LoVo (cell line): ENCODE results near the gene ZNF577.

Experiments
- DNase-seq: peaks from one replicate; pipeline ENCODE4 v3.0.0-alpha.2; 2016; ENCODE audit warnings: low spot score

The ZNF577 gene

GRCh38 chr19:51861870-51862622 is 25.7 kb downstream of the ZNF577 start:
- DNase-seq, result no peak

- no peak for DNase-seq
These were observed 50.6 kb downstream of the ZNF577 start for GRCh38 chr19:51837145-51837544.

GRCh38 chr19:51830274-51830673 is 57.5 kb downstream of the ZNF577 start:
- no peak for DNase-seq

- DNase-seq, result no peak
These were observed 63.3 kb downstream of the ZNF577 start for GRCh38 chr19:51824281-51825005.

DNA sequence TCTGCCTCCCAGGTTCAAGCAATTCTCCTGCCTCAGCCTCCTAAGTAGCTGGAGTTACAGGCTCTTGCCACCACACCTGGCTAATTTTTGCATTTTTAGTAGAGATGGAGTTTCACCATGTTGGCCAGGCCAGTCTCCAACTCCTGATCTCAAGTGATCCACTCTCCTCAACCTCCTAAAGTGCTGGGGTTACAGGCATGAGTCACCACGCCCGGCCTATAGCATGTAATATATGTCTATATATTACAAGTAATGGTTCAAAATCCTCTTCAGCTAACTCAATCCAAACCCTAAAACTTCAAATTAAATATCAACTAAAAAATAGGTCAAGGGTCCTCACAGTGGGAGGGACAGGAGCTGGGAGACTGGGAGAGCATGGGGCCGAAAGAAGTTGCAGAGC is 64.8 kb downstream of the ZNF577 start:
- no peak for DNase-seq

GRCh38 chr19:51822325-51822724 is 65.4 kb downstream of the ZNF577 start:
- no peak for DNase-seq

- no peak for DNase-seq
These were observed 65.8 kb downstream of the ZNF577 start for GRCh38 chr19:51821921-51822320.

GRCh38 chr19:51821456-51821855 is 66.3 kb downstream of the ZNF577 start:
- DNase-seq, result no peak
